HepG2 (cell line): ENCODE results near the gene SNX9. TPM values are rescaled to one million over a fixed set of nuclear protein-coding genes. Genes with fewer than 3 reads are reported as not detected.

ENCODE experiments used
- BCL6 ChIP-seq: IDR thresholded peaks from 2 replicates; pipeline ENCODE4 v1.6.1; 2016; ENCODE audit warnings: missing genetic modification reagents, missing compliant biosample characterization
- CENPX ChIP-seq: sonication (generic); formaldehyde crosslinking; IDR thresholded peaks from 2 replicates; pipeline ENCODE4 v1.9.0; 2021; ENCODE audit warnings: mild to moderate bottlenecking, missing genetic modification reagents, moderate library complexity
- EED ChIP-seq: sonication (generic); formaldehyde crosslinking; IDR thresholded peaks from 2 replicates; pipeline ENCODE4 v1.5.0; 2020; ENCODE audit warnings: mild to moderate bottlenecking, missing genetic modification reagents
- ERF ChIP-seq: IDR thresholded peaks from 2 replicates; pipeline ENCODE4 v1.6.1; 2018; ENCODE audit warnings: missing biosample characterization, missing genetic modification reagents
- KDM2A ChIP-seq: sonication (generic); formaldehyde crosslinking; IDR thresholded peaks from 2 replicates; pipeline ENCODE4 v1.4.0; 2020; ENCODE audit warnings: low read depth, missing genetic modification reagents, borderline replicate concordance
- MBD4 ChIP-seq: IDR thresholded peaks from 2 replicates; pipeline ENCODE4 v1.6.1; 2012; ENCODE audit warnings: low read length, inconsistent platforms, borderline replicate concordance
- NFE2 ChIP-seq: sonication (generic); formaldehyde crosslinking; IDR thresholded peaks from 2 replicates; pipeline ENCODE4 v1.4.0; 2020; ENCODE audit warnings: missing genetic modification reagents
- NPAS2 ChIP-seq: sonication (generic); formaldehyde crosslinking; IDR thresholded peaks from 2 replicates; pipeline ENCODE4 v1.8.0; 2022; ENCODE audit warnings: mild to moderate bottlenecking, missing genetic modification reagents, borderline replicate concordance
- POGZ ChIP-seq: sonication (generic); formaldehyde crosslinking; IDR thresholded peaks from 2 replicates; pipeline ENCODE4 v1.4.0; 2020; ENCODE audit warnings: mild to moderate bottlenecking, missing genetic modification reagents
- SALL1 ChIP-seq: sonication (generic); formaldehyde crosslinking; IDR thresholded peaks from 2 replicates; pipeline ENCODE4 v1.8.0; 2022; ENCODE audit warnings: mild to moderate bottlenecking, missing genetic modification reagents
- ZFAT ChIP-seq: sonication (generic); formaldehyde crosslinking; conservative IDR thresholded peaks from 2 replicates; pipeline ENCODE4 v1.8.1; 2023; ENCODE audit warnings: missing genetic modification reagents, inconsistent platforms
- ZFX ChIP-seq: sonication (generic); formaldehyde crosslinking; IDR thresholded peaks from 2 replicates; pipeline ENCODE4 v1.4.0; 2020; ENCODE audit warnings: mild to moderate bottlenecking, low read depth, missing genetic modification reagents, moderate library complexity
- ZFY ChIP-seq: sonication (generic); formaldehyde crosslinking; IDR thresholded peaks from 2 replicates; pipeline ENCODE4 v1.4.0; 2020; ENCODE audit warnings: missing genetic modification reagents
- ZMYM4 ChIP-seq: sonication (generic); formaldehyde crosslinking; IDR thresholded peaks from 2 replicates; pipeline ENCODE4 v1.8.1; 2023; ENCODE audit warnings: mild to moderate bottlenecking, missing genetic modification reagents
- ZNF10 ChIP-seq: sonication (generic); formaldehyde crosslinking; IDR thresholded peaks from 2 replicates; pipeline ENCODE4 v1.4.0; 2020; ENCODE audit warnings: mild to moderate bottlenecking, low read depth, missing genetic modification reagents, borderline replicate concordance
- ZNF329 ChIP-seq: sonication (generic); formaldehyde crosslinking; IDR thresholded peaks from 2 replicates; pipeline ENCODE4 v1.9.0; 2021; ENCODE audit warnings: low read depth, mild to moderate bottlenecking, missing genetic modification reagents
- ZNF383 ChIP-seq: sonication (generic); formaldehyde crosslinking; IDR thresholded peaks from 2 replicates; pipeline ENCODE4 v1.4.0; 2020; ENCODE audit warnings: missing genetic modification reagents, mild to moderate bottlenecking, borderline replicate concordance
- ZNF766 ChIP-seq: sonication (generic); formaldehyde crosslinking; IDR thresholded peaks from 2 replicates; pipeline ENCODE4 v1.5.0; 2020; ENCODE audit warnings: missing genetic modification reagents, borderline replicate concordance
- ZNF878 ChIP-seq: sonication (generic); formaldehyde crosslinking; IDR thresholded peaks from 2 replicates; pipeline ENCODE4 v1.8.1; 2023; ENCODE audit warnings: mild to moderate bottlenecking, missing genetic modification reagents, moderate library complexity
- ZSCAN20 ChIP-seq: sonication (generic); formaldehyde crosslinking; IDR thresholded peaks from 2 replicates; pipeline ENCODE4 v1.4.0; 2020; ENCODE audit warnings: missing genetic modification reagents, mild to moderate bottlenecking, borderline replicate concordance
- polyA plus RNA-seq, 8 experiments: library from polyadenylated mRNA; depleted of rRNA in 3 of 8; stranded (reverse) in 7 of 8; unstranded in 1 of 8; fragments of >200 nt; fragmentation: Illumina TruSeq in 4 of 8; extraction: Trizol in 4 of 8; gene quantifications; 2 replicates each; pipeline versions ENCODE4 v1.2.1 to v1.2.3, GENCODE V29; 2011 to 2016; ENCODE audit warnings: low read depth in 4 of 8, missing spikeins in 1 of 8, mixed read lengths in 1 of 8; ENCODE audit not compliant: insufficient read depth in 1 of 8
- total RNA-seq, 5 experiments: library from RNA; depleted of rRNA; stranded (reverse); fragments of >200 nt; fragmentation: Illumina TruSeq; extraction: Trizol; gene quantifications; 2 replicates each; pipeline ENCODE4 v1.2.3, GENCODE V29; 2016; ENCODE audit warnings: low read depth in 1 of 5
- TF ChIP-seq, protein P1 (sequence below): sonication (generic); formaldehyde crosslinking; IDR thresholded peaks from 2 replicates; pipeline ENCODE4 v1.8.1; 2023; ENCODE audit warnings: mild to moderate bottlenecking, missing genetic modification reagents
- TF ChIP-seq, protein P2 (sequence below): sonication (generic); formaldehyde crosslinking; IDR thresholded peaks from 2 replicates; pipeline ENCODE4 v1.4.0; 2020; ENCODE audit warnings: mild to moderate bottlenecking, missing genetic modification reagents
- TF ChIP-seq, protein P3 (sequence below): sonication (generic); formaldehyde crosslinking; IDR thresholded peaks from 2 replicates; pipeline ENCODE4 v1.4.0; 2020; ENCODE audit warnings: missing genetic modification reagents, borderline replicate concordance

Gene SNX9
- total and polyA plus RNA-seq, 2 of the 13 experiments (the other 11 are each of a cell fraction or from before 2014, with no cell fraction given), result 21.9 to 36.0 TPM

DNA sequence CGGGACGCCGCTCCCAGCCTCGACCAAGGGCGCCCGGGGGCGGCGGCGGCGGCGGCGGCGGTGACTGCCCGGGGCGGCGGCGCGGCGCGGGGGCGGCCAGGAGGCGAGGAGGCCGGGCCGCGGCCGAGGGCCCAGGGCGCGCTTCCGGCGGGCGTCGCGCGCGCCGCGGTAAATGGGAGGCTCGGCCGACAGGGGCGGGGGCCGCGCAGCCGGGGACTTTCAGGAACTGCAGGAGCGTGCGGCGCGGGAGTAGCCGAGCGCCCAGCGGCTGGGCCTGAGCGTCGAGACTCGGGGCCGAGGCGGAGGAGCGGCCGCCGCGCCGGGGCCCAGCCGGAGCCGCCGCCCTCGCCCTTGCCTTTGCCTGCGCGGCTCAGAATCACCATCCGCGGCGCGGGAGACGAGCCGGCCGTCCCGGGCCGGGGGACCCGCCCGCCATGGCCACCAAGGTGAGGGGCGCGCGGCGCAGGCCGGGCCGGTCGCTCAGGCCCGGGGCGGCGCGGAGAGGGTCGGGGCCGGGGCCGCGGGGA is at the start of gene SNX9 (continued):
- TF ChIP-seq ZMYM4, result 0 out of 2 replicates have a peak, but pooled peaks have one; percentile 27
- TF ChIP-seq ZNF10 (CRISPR knock-in tag), result no peak
- 0 out of 2 replicates have a peak, but pooled peaks have one; percentile 14 for TF ChIP-seq ZFAT
- peak; percentile 72; the same call in 1 of the 2 replicates for TF ChIP-seq ZNF766
- TF ChIP-seq POGZ (CRISPR knock-in tag), result 0 out of 2 replicates have a peak, but pooled peaks have one; percentile 0
- TF ChIP-seq, protein P1, sequence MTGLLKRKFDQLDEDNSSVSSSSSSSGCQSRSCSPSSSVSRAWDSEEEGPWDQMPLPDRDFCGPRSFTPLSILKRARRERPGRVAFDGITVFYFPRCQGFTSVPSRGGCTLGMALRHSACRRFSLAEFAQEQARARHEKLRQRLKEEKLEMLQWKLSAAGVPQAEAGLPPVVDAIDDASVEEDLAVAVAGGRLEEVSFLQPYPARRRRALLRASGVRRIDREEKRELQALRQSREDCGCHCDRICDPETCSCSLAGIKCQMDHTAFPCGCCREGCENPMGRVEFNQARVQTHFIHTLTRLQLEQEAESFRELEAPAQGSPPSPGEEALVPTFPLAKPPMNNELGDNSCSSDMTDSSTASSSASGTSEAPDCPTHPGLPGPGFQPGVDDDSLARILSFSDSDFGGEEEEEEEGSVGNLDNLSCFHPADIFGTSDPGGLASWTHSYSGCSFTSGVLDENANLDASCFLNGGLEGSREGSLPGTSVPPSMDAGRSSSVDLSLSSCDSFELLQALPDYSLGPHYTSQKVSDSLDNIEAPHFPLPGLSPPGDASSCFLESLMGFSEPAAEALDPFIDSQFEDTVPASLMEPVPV (CRISPR knock-in tag), result no peak
- no peak for TF ChIP-seq NFE2 (CRISPR knock-in tag)
- TF ChIP-seq ZNF383 (CRISPR knock-in tag), result no peak
- TF ChIP-seq, protein P2, sequence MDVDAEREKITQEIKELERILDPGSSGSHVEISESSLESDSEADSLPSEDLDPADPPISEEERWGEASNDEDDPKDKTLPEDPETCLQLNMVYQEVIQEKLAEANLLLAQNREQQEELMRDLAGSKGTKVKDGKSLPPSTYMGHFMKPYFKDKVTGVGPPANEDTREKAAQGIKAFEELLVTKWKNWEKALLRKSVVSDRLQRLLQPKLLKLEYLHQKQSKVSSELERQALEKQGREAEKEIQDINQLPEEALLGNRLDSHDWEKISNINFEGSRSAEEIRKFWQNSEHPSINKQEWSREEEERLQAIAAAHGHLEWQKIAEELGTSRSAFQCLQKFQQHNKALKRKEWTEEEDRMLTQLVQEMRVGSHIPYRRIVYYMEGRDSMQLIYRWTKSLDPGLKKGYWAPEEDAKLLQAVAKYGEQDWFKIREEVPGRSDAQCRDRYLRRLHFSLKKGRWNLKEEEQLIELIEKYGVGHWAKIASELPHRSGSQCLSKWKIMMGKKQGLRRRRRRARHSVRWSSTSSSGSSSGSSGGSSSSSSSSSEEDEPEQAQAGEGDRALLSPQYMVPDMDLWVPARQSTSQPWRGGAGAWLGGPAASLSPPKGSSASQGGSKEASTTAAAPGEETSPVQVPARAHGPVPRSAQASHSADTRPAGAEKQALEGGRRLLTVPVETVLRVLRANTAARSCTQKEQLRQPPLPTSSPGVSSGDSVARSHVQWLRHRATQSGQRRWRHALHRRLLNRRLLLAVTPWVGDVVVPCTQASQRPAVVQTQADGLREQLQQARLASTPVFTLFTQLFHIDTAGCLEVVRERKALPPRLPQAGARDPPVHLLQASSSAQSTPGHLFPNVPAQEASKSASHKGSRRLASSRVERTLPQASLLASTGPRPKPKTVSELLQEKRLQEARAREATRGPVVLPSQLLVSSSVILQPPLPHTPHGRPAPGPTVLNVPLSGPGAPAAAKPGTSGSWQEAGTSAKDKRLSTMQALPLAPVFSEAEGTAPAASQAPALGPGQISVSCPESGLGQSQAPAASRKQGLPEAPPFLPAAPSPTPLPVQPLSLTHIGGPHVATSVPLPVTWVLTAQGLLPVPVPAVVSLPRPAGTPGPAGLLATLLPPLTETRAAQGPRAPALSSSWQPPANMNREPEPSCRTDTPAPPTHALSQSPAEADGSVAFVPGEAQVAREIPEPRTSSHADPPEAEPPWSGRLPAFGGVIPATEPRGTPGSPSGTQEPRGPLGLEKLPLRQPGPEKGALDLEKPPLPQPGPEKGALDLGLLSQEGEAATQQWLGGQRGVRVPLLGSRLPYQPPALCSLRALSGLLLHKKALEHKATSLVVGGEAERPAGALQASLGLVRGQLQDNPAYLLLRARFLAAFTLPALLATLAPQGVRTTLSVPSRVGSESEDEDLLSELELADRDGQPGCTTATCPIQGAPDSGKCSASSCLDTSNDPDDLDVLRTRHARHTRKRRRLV (CRISPR knock-in tag), result peak; percentile 23; the same call in 1 of the 2 replicates
- TF ChIP-seq ZNF878 (CRISPR knock-in tag), result no peak
- no peak for TF ChIP-seq MBD4
- TF ChIP-seq BCL6 (CRISPR knock-in tag), result peak; percentile 64
- TF ChIP-seq ZSCAN20 (CRISPR knock-in tag), result peak; percentile 14; the same call in 1 of the 2 replicates
- 0 out of 2 replicates have a peak, but pooled peaks have one; percentile 2 for TF ChIP-seq ERF (CRISPR knock-in tag)
- 0 out of 2 replicates have a peak, but pooled peaks have one; percentile 24 for TF ChIP-seq EED (CRISPR knock-in tag)
- peak; percentile 66 for TF ChIP-seq ZNF329 (CRISPR knock-in tag)
- peak; percentile 41; the same call in 1 of the 2 replicates for TF ChIP-seq KDM2A (CRISPR knock-in tag)
- TF ChIP-seq SALL1 (CRISPR knock-in tag), result peak; percentile 75
- TF ChIP-seq NPAS2 (CRISPR knock-in tag), result no peak
- TF ChIP-seq, protein P3, sequence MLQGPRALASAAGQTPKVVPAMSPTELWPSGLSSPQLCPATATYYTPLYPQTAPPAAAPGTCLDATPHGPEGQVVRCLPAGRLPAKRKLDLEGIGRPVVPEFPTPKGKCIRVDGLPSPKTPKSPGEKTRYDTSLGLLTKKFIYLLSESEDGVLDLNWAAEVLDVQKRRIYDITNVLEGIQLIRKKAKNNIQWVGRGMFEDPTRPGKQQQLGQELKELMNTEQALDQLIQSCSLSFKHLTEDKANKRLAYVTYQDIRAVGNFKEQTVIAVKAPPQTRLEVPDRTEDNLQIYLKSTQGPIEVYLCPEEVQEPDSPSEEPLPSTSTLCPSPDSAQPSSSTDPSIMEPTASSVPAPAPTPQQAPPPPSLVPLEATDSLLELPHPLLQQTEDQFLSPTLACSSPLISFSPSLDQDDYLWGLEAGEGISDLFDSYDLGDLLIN (CRISPR knock-in tag), result peak; percentile 4; the same call in 1 of the 2 replicates
- peak; percentile 66; the same call in 1 of the 2 replicates for TF ChIP-seq ZFX
- TF ChIP-seq ZFY, result peak; percentile 90
- no peak for TF ChIP-seq CENPX (CRISPR knock-in tag)
